GM19455 (cell line): ENCODE results near the gene SUCLG1.
"Not testable (repeated sequence)": the region's sequence is repeated elsewhere in the genome, so short reads cannot be mapped to it uniquely, and the experiment has no call there.

Source experiments
- ATAC-seq: cut with Tn5 transposase; IDR thresholded peaks from one replicate; pipeline ENCODE4 v1.9.1; 2021; ENCODE audit not compliant: unreplicated experiment

SUCLG1 gene

GRCh38 chr2:84459018-84459943, at the start of gene SUCLG1:
Gene SUCLG1, minus strand, starts transcription at chr2:84459280. Its CDS starts 11 bp downstream, at chr2:84459269.
- peak; percentile 96 for ATAC-seq

DNA sequence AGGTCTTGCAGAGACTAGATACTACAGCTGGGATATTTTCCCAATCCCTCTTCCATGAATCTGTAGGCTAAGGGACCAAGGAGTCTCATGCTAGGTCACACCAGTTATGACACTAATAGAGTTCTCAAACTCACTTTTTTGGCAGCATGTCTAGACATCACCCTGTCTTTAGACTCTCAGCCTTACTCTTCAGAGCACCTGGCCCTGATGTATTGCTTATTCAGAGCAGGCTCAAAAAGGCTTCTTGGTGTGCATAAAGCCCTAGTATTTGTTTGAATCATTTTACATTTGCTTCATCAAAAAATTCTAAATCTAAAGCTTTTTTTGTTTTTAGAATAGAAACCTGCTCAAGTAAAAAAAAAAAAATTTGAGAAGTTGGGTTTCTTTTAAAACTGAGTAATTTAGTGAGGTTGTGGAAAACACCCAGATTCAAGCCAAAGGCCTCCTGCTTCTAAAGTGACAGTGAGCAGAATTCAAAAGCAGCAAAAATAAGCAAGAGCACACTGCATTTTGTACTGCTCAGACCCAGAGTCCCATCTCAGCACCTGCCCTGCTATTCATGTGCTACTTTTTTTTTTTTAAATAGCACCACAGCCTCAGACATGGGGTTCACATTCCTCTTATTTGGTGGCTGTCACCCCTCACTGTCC, 39.2 kb upstream of the SUCLG1 start:
- no peak for ATAC-seq

- ATAC-seq = no peak
Measured at GRCh38 chr2:84497285-84497684, 38.2 kb upstream of the SUCLG1 start.

DNA sequence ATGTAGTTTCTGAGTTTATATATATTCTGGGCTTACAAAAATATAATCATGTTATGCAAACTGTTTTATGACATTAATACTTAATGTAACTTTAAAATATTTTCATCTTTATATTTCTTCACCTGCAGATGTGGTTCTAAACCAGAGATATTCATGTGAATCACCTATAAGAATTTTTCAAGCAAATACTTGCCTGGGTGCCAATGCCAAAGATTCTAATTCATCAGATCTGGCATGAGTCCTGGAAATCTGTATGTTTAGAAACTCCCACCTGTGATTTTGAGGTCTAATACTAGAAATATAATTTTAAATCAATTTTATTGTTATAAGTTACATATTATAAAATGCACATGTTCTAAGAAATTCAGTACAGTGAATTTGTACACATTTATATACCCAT, 37.3 kb upstream of the SUCLG1 start:
- ATAC-seq = no peak

- ATAC-seq = peak; percentile 71
Measured at GRCh38 chr2:84495539-84496146, 36.6 kb upstream of the SUCLG1 start.

DNA sequence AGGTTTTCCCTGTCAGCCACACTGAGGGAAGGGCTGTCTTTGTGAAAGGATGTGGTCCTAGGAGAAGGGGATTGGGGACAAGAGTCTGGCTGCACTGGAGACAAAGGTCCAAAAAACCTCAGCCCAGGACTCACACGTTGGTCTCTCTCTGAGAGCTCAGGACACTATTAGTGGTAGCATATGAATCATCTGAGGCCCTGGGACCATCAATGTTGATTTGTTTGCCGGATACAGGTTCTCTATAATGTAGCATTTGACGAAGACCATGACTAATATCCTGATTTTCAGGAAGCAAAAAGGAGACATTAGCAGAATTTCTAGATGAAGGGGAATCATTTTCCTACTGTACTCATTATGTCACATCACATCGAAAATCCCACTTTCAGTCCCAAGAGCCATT, 35.0 kb upstream of the SUCLG1 start:
- ATAC-seq = no peak

GRCh38 chr2:84493514-84493913, 34.4 kb upstream of the SUCLG1 start:
- ATAC-seq = no peak

DNA sequence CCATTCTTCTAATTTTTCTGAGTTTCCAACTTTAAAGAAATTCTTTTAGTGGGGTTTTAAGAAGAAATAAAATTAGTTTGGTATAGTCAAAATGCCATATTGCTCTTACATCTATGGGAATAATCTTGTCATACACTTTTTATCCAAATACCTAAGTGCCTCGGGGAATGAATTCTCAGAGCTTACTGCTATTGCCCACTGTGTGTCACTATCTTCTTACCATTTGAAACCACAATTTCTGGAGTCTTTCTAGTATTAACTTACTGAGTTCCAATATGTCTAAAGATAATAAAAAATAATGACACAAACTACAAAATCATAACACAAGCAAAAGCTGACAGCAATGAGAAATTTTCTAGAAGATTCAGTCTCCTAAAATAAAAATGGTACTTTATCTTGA, 33.5 kb upstream of the SUCLG1 start:
- no peak for ATAC-seq

DNA sequence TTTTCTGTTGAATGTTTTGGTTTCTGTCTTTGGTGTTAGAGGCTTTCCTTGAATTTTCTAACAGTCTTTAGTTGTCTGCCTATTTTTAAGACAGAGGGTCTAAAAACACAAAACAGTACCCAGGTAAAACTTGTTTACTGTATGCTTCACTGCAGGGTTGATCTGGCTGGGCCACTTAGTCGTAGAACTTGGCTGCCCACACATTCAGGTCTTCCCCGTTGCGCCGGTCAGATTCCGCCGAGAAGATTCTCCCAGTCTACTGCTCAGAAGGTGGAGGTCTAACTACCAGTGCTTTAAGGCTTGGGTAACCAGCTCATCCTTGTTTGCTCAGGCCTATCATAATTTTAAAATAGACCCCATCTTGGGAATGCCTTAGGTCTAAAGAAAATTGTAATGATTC, 32.7 kb upstream of the SUCLG1 start:
- no peak for ATAC-seq

DNA sequence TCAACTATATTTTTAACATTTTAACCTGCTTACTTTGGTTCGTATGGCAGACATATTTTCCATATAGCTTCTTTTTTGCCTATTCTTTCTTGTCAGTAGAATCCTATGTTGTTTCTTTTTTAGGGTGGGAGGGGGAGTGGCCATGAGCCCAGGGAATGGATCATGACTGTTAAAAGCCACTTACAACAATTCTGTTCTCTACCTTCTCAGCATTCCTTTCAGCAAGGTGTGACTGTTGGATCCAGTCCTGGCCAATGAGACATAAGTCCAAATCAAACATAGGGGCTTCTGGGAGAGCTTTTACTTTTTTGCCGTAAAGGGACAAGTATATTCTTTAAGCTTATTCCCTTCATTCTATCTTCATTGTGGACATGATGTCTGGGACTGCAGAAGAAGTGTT, 32.2 kb upstream of the SUCLG1 start:
- no peak for ATAC-seq

- no peak for ATAC-seq
Measured at GRCh38 chr2:84487298-84487996, 28.4 kb upstream of the SUCLG1 start.

GRCh38 chr2:84486441-84487115, 27.5 kb upstream of the SUCLG1 start:
- no peak for ATAC-seq

- no peak for ATAC-seq
Measured at GRCh38 chr2:84483320-84483719, 24.2 kb upstream of the SUCLG1 start.

- ATAC-seq = no peak
Measured at GRCh38 chr2:84482603-84483002, 23.5 kb upstream of the SUCLG1 start.

DNA sequence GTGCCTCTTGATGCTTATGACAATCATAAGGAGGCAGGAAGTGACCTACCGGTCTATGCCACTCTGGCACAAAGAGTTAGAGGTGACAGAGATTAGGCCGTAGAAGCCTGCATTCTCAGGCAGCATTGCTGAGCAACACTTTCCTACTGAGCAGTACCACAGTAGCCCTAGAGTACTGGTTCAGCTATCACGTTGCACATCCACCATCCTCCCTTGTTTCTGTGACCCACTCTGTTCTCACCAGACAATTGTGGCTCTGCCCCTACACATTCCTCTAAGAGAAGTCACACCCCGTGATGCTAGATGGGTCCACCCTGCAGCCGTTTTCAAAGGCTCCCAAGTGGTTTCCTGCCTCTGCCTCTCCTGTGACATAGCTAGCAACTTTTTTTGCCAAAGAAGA, 22.6 kb upstream of the SUCLG1 start:
- no peak for ATAC-seq

DNA sequence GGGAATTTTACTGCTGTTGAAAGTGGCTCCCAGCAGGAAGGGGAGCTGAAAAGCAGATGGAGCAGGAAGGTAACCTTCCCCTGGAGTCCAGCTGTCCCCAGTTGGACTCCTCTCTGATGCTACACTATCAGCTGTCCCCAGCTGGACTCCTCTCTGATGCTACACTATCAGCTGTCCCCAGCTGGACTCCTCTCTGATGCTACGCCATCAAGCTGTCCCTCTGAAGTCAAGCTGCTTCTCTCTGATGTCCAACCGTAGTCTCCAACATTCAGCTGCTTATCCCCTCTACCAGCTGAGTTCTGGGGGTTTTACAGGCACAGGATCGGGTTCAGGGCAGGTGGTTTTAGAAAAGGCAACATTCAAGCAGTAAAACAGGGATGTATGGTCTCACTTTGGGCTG, 19.8 kb upstream of the SUCLG1 start:
- no peak for ATAC-seq

- no peak for ATAC-seq
Measured at GRCh38 chr2:84477886-84478285, 18.8 kb upstream of the SUCLG1 start.

DNA sequence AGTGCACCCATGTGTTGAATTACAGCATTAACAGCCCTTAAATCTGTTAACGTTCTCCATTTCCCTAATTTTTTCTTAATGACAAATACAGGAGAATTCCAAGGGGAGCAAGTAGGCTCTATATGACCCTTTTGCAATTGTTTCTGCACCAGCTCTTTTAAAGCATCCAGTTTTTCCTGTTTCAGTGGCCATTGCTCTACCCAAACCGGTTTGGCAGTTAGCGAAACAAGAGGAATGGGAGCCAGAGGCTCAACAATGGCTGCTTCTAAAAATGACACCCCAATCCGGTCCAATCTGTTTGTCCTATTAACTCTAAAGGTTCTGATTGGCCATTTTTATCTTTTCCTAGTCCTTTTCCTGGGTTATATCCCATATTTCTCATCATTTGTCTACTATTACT, 15.1 kb upstream of the SUCLG1 start:
- ATAC-seq = no peak

DNA sequence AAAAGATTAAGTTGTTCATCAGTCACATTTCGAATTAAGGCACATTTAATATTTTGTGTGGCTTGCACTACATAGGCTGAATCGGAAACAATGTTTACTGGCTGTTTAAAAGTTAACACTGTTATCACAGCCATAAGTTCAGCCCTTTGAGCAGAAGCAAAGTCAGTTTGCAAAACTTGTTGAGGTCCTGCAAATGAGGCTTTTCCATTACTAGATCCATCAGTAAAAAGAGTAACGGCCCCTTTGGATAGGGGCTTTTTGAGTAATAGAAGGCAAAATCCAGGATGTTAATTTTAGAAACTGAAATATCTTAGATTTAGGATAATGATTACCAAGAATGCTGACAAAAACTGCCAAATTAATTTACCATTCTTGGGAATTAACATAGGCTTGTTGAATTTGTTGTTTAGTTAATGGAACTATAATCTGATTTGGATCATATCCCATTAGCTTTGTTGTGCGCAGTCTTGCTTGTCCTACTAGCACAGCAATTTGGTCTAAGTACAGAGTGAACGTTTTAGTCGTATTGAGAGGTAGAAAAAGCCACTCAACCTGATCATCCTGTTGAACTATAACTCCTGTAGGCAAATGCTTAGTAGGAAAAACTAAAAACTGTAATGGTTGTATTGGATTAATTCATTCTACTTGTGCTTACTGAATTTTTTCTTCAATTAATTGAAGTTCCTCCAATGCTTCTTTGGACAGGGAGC, 13.9 kb upstream of the SUCLG1 start:
- ATAC-seq = no peak

DNA sequence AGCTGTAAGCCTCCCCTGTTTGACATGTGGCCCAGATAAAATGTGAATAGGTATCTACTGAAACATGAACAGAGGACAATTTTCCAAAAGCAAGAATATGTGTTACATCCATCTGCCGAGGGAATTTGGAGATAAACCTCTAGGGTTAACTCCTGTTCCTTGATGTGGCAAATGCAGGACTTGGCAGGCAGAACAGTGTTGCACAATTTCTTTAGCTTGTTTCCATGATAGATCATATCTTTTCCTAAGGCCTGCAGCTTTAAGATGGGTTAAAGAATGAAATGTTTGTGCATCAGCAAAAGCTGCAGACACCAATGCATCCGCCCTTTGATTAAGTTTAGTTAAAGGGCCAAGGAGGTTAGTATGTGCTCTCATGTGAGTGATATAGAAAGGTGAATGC, 13.3 kb upstream of the SUCLG1 start:
- ATAC-seq = not testable (repeated sequence)
